Measurements from ENCODE around the gene DCHS2.

Gene DCHS2

GRCh38 chr4:154491341-154492271 is at the start of gene DCHS2:
DCHS2 (minus strand) TSS chr4:154491799; CDS start chr4:154491355, 444 bp downstream.
- peak; percentile 21 for DNase-seq (ENCODE audit: low spot score)

GRCh38 chr4:154534296-154534695 is 42.7 kb upstream of the DCHS2 start:
- DNase-seq (ENCODE audit: low spot score), result no peak

- no peak for DNase-seq (ENCODE audit: low spot score)
Measured at GRCh38 chr4:154529728-154530519, 38.3 kb upstream of the DCHS2 start.

- DNase-seq (ENCODE audit: low spot score), result no peak
Measured at GRCh38 chr4:154528869-154529268, 37.3 kb upstream of the DCHS2 start.

- DNase-seq (ENCODE audit: low spot score), result no peak
Measured at GRCh38 chr4:154527308-154527707, 35.7 kb upstream of the DCHS2 start.

GRCh38 chr4:154526151-154526550 is 34.6 kb upstream of the DCHS2 start:
- no peak for DNase-seq (ENCODE audit: low spot score)

- no peak for DNase-seq (ENCODE audit: low spot score)
Measured at GRCh38 chr4:154521607-154522006, 30.0 kb upstream of the DCHS2 start.

GRCh38 chr4:154519214-154519613 is 27.6 kb upstream of the DCHS2 start:
- DNase-seq (ENCODE audit: low spot score), result no peak

GRCh38 chr4:154517591-154517990 is 26.0 kb upstream of the DCHS2 start:
- DNase-seq (ENCODE audit: low spot score), result no peak

GRCh38 chr4:154516318-154517029 is 24.9 kb upstream of the DCHS2 start:
- peak; percentile 35 for DNase-seq (ENCODE audit: low spot score)

- peak; percentile 30 for DNase-seq (ENCODE audit: low spot score)
Measured at GRCh38 chr4:154511981-154512380, 20.4 kb upstream of the DCHS2 start.

GRCh38 chr4:154511548-154511947 is 19.9 kb upstream of the DCHS2 start:
- no peak for DNase-seq (ENCODE audit: low spot score)

GRCh38 chr4:154507156-154507555 is 15.6 kb upstream of the DCHS2 start:
- no peak for DNase-seq (ENCODE audit: low spot score)

GRCh38 chr4:154506253-154506652 is 14.7 kb upstream of the DCHS2 start:
- peak; percentile 71 for DNase-seq (ENCODE audit: low spot score)

GRCh38 chr4:154503598-154503997 is 12.0 kb upstream of the DCHS2 start:
- peak; percentile 39 for DNase-seq (ENCODE audit: low spot score)

GRCh38 chr4:154502111-154502510 is 10.5 kb upstream of the DCHS2 start:
- no peak for DNase-seq (ENCODE audit: low spot score)

GRCh38 chr4:154497889-154498288 is 6.3 kb upstream of the DCHS2 start:
- DNase-seq (ENCODE audit: low spot score), result no peak

GRCh38 chr4:154495867-154496266 is 4.3 kb upstream of the DCHS2 start:
- DNase-seq (ENCODE audit: low spot score), result no peak

- no peak for DNase-seq (ENCODE audit: low spot score)
Measured at GRCh38 chr4:154492288-154492687, 689 bp upstream of the DCHS2 start.

- DNase-seq (ENCODE audit: low spot score), result no peak
Measured at GRCh38 chr4:154490583-154491340, 837 bp downstream of the DCHS2 start.

GRCh38 chr4:154490234-154490582 is 1.4 kb downstream of the DCHS2 start:
- DNase-seq (ENCODE audit: low spot score), result no peak
